ENCODE measurements around the gene ALDH3B2.
"Not testable (repeated sequence)": the region's sequence is repeated elsewhere in the genome, so short reads cannot be mapped to it uniquely, and the experiment has no call there.

Gene ALDH3B2

DNA sequence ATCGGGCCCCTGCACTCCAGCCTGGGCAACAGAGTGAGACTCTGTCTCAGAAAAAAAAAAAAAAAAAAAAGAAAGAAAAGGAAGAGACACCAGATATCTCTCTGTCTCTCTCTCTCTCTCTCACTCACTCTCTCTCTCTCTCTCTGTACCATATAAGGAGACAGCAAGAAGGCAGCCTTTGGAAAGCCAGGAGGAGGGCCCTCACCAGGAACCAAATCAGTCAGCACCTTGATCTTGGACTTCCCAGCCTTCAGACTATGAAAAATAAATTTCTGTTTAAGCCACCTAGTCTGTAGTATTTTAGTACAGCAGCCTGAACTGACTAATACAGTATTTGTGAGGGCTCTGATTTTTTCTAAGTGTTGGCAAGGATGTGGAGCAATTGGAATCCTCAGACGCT, 13.6 kb upstream of the ALDH3B2 start:
- TF ChIP-seq CTCF (IDR thresholded peaks at IDR 0.05; ENCODE audit: low read depth, low read length, missing control alignments), result no peak
- in situ Hi-C loops (cut with HindIII; ENCODE audit: low pct_ligation_motif_present, low sequenced_read_pairs), result no loop called here
- Histone ChIP-seq H3K36me3 (replicated peaks) (no peaks in the 10 kb centered on the region), H3K4me3 (ENCODE audit: low read depth, low read length) (no peak overlapping the region), H3K27me3 (replicated peaks) (peaks cover 10% of the 10 kb centered on the region), H3K27ac (no peak overlapping the region)
- no peak for DNase-seq

GRCh38 chr11:67685641-67686332, 11.4 kb upstream of the ALDH3B2 start:
- in situ Hi-C loops (cut with HindIII; ENCODE audit: low pct_ligation_motif_present, low sequenced_read_pairs); H3K27me3 ChIP-seq (replicated peaks); H3K36me3 ChIP-seq (replicated peaks); H3K27ac ChIP-seq; DNase-seq; H3K4me3 ChIP-seq (ENCODE audit: low read depth, low read length): not testable (repeated sequence)

DNA sequence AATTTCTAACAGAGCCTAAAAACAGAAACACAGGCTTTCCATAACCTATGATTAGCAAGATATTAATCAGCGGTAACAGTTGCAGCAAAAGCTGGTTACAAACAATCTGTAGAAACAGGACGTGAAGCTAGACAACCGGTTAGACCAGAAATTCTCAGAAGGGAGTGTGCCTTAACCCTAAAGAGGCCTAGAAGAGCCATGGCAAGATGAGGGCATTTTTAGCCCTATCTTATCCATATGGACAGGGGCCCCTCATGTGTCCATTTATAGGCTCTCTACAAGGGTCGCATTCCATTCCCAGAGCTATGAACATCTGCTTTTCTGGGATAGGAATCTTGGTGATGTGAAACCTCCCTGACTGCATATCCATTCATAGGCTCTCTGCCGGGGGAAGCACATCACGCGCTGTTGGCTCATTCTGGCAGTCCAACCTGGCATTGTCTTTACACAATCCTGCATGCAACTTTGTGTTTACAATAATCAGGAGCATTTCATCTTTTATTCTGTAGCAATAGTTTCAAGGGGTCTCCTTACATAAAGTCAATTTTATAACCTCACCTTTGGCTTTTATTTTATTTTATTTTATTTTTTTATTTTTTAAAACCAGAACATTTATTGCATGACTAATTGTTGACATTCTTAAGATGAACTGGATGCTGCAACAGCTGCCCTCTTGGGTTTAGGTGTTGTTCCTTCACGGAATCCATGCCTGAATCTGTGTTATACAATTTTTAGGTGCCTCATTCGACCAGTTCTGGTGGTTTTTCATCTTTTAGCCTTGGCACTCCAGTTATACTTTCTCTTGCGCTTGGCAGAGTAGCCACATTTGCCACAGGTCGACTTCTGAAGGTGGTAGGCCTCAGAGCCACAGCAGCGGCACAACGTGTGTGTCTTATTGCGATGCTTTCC, 8.0 kb upstream of the ALDH3B2 start:
- H3K27ac ChIP-seq; in situ Hi-C loops (cut with HindIII; ENCODE audit: low pct_ligation_motif_present, low sequenced_read_pairs); H3K36me3 ChIP-seq (replicated peaks); H3K4me3 ChIP-seq (ENCODE audit: low read depth, low read length); DNase-seq; H3K27me3 ChIP-seq (replicated peaks): not testable (repeated sequence)

- no peak for DNase-seq
- Histone ChIP-seq H3K27ac (no peak overlapping the region), H3K4me3 (ENCODE audit: low read depth, low read length) (no peak overlapping the region), H3K27me3 (replicated peaks) (peaks cover 3% of the 10 kb centered on the region), H3K36me3 (replicated peaks) (no peaks in the 10 kb centered on the region)
- TF ChIP-seq CTCF (IDR thresholded peaks at IDR 0.05; ENCODE audit: low read depth, low read length, missing control alignments), result no peak
- in situ Hi-C loops (cut with HindIII; ENCODE audit: low pct_ligation_motif_present, low sequenced_read_pairs), result no loop called here
These were observed 6.5 kb upstream of the ALDH3B2 start for GRCh38 chr11:67680696-67681470.

GRCh38 chr11:67675058-67675747, 780 bp upstream of the ALDH3B2 start:
- Histone ChIP-seq H3K27me3 (replicated peaks) (no peaks in the 10 kb centered on the region), H3K4me3 (ENCODE audit: low read depth, low read length) (no peak overlapping the region), H3K36me3 (replicated peaks) (no peaks in the 10 kb centered on the region), H3K27ac (no peak overlapping the region)
- in situ Hi-C loops (cut with HindIII; ENCODE audit: low pct_ligation_motif_present, low sequenced_read_pairs), result no loop called here
- no peak for TF ChIP-seq CTCF (IDR thresholded peaks at IDR 0.05; ENCODE audit: low read depth, low read length, missing control alignments)
- no peak for DNase-seq

DNA sequence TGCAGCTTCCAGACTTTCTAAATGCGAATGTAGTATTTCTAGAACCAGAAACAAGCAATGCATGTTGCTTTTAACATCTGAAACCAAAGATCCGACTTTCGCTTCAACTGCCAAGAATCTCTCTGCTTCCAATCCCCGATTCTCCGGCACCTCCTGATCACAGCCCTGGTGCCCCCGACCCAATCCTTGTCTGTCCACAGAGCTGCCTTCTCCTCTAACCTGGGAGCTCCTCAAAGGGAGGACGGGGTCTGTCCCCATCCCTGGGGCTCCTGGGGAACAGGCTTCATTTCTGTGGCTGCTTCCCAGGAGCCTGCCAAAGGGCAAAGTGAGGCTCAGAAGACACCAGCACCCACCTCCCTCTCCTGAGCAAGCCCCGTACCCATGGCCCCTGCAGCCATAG, 521 bp downstream of the ALDH3B2 start:
- H3K27ac ChIP-seq, result no peak overlapping the region
- no peaks in the 10 kb centered on the region for H3K36me3 ChIP-seq (replicated peaks)
- DNase-seq, result no peak
- TF ChIP-seq CTCF (IDR thresholded peaks at IDR 0.05; ENCODE audit: low read depth, low read length, missing control alignments), result no peak
- H3K4me3 ChIP-seq (ENCODE audit: low read depth, low read length), result no peak overlapping the region
- in situ Hi-C loops (cut with HindIII; ENCODE audit: low pct_ligation_motif_present, low sequenced_read_pairs), result no loop called here
- no peaks in the 10 kb centered on the region for H3K27me3 ChIP-seq (replicated peaks)
